Right kidney (tissue), 1 donor: ENCODE results near the gene TM9SF2.
"Not testable (repeated sequence)": the region's sequence is repeated elsewhere in the genome, so short reads cannot be mapped to it uniquely, and the experiment has no call there.

Experiments
- DNase-seq: peaks from one replicate; pipeline ENCODE4 v3.0.0-alpha.2; 2016

The TM9SF2 gene

GRCh38 chr13:99528547-99528946 lies 27.3 kb downstream of the TM9SF2 start:
- no peak for DNase-seq

DNA sequence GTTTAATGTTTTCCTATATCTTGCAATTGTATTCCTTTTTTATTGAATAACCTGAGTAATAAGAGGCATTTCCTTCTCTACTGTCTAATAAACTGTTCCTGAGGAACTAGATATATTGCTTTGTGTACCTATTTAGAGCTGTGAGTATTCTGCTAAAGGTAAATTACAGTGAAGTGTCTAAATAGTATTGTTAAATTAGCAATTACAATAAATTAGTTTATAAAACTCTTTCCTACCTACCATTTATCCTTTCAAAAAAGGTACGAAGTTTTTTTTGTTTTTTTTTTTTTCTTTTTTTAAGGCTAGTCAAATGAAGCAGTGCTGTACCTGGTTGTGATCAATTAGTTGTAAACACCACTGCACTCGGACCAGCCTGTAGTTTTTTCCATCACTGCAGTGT lies 34.8 kb downstream of the TM9SF2 start:
- DNase-seq: no peak

GRCh38 chr13:99540530-99540929 lies 39.3 kb downstream of the TM9SF2 start:
- DNase-seq: no peak

GRCh38 chr13:99542788-99543406 lies 41.6 kb downstream of the TM9SF2 start:
- no peak for DNase-seq

- DNase-seq: no peak
Observed at GRCh38 chr13:99545361-99545760, 44.1 kb downstream of the TM9SF2 start.

GRCh38 chr13:99545979-99546378 lies 44.7 kb downstream of the TM9SF2 start:
- no peak for DNase-seq

DNA sequence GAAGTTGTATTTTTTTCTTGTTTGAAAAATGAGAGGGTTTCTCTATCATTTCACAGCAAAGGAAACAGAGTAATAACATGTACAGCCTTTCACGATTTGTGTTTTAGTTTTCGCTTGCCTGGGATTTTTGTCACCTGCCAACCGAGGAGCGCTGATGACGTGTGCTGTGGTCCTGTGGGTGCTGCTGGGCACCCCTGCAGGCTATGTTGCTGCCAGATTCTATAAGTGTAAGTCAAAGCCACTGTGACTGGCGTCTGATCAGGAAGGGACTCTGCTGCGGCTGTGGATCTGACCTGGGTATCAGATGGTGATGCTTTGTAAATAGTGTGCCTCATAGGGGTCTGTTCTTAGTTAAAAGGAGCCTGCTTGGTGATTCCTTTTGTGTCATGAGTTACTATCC lies 45.6 kb downstream of the TM9SF2 start:
- DNase-seq: no peak

DNA sequence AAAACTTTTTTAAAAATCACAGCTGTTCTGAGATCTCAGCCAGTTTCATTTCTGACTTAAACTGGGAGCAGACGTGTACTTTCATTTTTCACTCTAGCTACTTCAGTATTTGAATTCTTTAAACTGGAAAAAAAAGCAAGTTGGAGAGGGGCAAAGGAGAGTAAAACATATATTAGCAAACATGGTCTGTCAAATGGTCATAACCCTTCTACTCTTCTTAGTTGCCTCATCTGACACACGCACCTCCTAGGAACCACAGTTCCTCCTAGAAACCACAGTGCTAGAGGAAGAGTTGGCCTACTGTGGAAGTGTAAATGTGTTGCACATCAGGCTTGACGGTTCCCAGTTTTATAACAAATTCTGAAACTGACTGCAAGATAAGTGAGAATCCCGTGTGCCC lies 47.2 kb downstream of the TM9SF2 start:
- no peak for DNase-seq

GRCh38 chr13:99553033-99553432 lies 51.8 kb downstream of the TM9SF2 start:
- no peak for DNase-seq

- DNase-seq: no peak
Observed at GRCh38 chr13:99555149-99555548, 53.9 kb downstream of the TM9SF2 start.

GRCh38 chr13:99556867-99557443 lies 55.7 kb downstream of the TM9SF2 start:
- DNase-seq: no peak

- no peak for DNase-seq
Observed at GRCh38 chr13:99558570-99559180, 57.4 kb downstream of the TM9SF2 start.

- DNase-seq: no peak
Observed at GRCh38 chr13:99559560-99559959, 58.3 kb downstream of the TM9SF2 start.

GRCh38 chr13:99563404-99563803 lies 62.1 kb downstream of the TM9SF2 start:
- no peak for DNase-seq

DNA sequence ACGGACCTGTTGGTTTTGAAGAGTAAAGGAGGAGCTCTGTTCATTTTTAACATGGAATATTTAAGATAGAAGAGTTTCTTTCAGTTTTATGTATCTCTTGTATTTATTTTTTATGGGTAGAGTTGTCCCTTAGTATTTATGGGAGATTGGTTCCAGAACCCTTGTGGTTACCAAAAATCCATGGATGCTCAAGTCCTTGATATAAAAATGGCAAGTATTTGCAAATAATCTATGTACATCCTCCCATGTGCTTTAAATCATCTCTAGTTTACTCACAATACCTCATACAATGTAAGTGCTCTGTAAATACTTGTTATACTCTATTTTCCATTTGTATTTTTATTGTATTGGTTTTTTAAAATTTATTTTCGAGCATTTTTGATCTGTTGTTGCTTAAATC lies 63.1 kb downstream of the TM9SF2 start:
- no peak for DNase-seq

DNA sequence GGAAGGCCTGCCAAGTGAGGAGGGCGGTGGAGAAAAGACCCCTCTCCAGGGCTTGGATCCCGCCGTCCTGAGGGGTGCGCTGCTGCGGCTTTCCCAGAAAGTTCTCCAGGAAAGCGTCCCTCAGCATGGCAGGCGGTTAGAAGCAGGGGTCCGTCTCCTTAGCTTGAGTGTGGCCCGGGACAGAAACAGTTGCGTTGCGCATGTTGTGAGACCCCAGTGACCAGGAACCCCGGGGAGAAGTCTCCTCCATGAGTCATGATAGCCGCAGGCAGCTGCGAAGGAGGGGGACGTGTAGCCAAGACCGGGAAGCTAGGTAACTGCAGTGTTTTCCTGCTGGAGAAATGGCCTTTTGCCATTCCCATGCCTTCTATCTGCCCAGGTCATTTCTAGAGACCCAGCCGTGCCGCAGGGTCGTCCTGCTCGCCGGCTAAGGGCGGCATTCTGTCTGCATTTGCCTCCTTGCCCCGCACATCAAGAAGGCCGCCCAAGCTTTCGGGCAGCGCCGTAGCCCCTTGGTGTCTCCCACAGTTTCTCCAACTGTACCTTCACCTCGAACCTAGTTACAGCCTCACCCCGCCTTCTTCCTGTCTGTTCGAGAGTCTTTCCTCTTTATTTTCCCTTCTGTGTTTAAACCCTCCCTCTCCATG lies 64.3 kb downstream of the TM9SF2 start:
- DNase-seq: no peak

- DNase-seq: no peak
Observed at GRCh38 chr13:99566125-99567083, 65.1 kb downstream of the TM9SF2 start.

GRCh38 chr13:99568901-99569300 lies 67.6 kb downstream of the TM9SF2 start:
- DNase-seq: not testable (repeated sequence)

DNA sequence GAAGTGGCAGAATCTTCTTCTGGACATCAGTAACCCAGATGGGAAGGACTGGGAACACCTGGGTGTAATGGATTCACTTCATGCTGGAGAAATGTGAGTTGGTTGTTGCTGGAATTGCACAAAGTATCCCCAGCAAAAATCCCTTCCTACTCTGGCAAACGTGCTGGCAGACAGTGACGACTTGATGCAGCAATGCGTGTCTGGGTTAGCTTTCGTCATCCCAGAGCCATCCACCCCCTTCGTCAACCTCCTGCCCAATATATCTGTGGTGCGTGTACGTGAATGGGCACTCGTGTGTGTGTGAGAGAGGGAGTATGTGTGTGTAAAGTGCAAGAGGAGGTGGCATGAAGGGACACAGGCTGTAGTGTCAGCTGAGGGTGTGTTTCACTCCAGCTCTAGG lies 70.9 kb downstream of the TM9SF2 start:
- no peak for DNase-seq

DNA sequence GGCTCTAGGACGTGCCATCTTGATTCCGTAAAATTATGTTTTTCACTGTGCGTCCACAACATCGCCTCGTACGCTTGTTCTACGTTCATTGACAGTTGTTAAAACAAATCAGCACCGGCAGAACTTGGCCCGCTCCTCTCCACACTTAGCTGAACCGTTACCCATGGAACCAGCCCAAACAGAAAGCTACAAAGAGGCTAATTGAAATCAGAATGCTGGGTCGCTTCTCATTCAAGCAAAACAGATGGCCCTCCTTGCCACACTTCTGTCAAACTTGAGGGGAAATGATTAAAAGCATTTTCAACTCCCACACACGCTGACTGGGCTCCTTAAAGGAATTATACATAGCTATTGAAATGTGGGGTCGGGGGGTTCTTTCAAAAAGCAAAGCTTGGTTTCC lies 71.6 kb downstream of the TM9SF2 start:
- DNase-seq: no peak

DNA sequence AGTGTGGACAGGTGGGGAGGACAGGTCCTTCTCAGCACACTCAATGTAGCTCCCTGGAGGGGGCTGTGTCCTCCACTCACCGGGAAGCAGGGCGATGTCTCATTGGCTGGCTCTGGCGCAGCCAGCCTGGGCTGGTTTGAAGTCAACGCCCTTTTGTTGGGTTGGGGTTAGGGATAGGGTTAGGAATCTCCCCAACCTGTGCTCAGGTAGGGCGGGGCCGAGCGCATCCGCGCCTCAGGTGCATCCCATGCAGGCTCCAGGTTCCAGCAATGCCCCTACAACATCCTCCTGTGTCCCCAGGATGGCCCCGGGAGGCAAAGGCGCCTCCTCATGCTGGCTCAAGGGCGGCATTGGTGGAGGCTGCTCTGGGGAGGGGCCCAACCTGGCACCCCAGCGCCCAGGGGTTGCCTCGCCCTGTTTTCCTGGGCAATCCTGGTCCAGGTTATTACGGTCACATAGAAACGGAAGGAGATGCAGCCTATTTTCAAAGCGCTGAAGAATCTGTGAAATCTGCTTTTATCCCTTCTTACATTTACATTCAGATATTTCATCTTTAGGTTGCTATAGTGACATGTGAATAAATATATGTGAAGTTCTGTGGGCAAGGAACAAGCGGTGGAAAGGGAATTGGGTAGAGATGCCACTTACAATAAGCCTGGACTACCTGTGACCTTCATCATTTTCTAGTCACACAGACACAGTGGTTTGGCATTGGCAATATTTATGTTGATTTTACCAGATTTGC lies 74.3 kb downstream of the TM9SF2 start:
- no peak for DNase-seq
